Stimulated activated CD4-positive, alpha-beta T cell treated with anti-CD3 and anti-CD28 coated beads, Interleukin-1b, Interleukin-23, amount 100 ng/mL, for 24 hours (primary cell): ENCODE results near the gene MAML3.

ENCODE experiments used
- DNase-seq, 4 experiments: peaks; one replicate each; pipeline ENCODE4 v3.0.0-alpha.2; 2020; ENCODE audit warnings: low read depth in 4 of 4, low spot score in 1 of 4

Gene MAML3

DNA sequence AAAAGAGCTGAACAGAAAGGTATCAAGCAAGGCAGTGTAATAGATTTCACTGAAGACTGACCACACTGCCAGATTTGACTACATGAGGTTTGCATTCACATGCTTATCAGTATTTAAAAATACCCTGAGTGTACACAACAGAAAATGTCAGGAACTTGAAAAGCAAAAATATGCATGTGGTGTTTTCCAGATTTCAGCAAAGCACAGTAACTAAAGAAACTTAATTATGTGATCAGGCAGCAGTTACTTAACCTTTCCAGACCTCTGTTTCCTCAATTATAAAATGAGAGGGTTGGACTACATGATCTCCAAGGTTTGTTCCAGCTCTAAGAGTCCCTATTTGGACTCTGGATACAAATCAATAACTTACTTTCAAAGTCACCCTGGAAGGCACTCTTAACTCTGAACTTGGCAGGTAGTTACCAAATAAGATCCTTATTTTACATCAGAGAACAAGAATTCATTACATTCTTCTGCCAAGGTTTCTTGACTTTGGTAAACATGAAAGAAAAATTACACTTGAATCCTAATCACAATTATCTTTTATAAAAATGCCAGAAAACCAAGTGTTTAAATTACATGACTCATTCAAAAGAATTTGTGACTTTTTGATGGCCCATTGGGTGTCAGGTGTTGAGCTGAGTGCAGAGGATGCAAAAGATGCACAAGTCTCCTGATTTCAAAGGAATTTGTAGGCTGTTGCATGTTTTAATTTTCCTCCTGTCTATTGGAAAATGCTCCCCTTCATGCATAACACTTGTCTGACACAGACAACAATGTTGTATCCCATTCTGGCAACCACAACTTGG, 246.8 kb downstream of the MAML3 start:
- DNase-seq: no peak

DNA sequence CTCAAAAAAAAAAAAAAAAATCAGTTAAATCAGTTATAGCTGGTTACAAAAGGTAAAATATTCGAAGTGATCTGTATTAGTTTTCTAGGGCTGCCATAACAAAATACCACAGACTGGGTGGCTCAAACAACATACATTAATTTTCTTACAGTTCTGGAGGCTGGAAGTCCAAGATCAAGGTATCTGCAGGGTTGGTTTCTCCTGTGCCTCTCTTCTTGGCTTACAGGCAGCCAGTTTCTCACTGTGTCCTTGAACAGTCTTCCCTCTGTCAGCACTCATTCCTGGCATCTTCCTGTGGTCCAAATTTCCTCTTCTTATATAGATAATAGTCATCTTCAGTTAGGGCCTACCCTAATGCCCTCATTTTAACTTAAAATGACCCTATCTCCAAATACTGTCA, 248.5 kb downstream of the MAML3 start:
- DNase-seq: no peak

DNA sequence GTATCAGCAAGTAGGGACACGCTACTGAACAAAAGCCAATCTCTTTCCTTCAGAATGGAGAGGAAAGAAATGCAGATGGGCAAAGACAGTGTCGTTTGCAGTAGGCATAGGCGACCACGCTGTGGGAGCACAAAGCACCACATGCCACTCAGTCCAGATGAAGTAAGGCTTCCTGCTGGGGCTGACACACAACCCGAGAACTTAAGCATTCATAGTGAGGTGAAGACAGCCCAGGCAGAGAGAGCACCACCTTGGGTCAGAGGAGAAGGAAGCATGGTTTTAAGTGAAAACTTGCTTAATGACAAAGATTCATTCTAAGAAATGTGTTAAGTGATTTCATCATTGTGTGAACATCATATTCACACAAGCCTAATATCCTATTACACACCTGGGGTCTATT, 249.6 kb downstream of the MAML3 start:
- no peak for DNase-seq

DNA sequence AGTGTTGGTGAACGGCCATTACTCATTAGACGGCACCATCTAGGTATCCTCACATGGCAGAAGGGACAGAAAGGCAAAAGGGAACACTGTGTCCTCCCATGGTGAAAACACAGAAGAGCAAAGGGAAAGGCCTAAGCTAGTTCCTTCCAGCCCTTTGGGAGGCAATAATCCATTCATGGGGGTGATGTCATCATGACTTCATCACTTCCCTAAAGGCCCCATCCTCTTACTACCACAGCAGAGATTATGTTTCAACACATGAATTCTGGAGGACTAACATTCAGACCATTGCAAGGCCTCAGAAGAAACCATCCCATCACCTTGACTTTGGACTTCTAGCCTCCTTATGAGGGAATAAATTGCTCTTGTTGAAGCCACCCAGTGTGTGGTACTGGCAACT, 250.1 kb downstream of the MAML3 start:
- no peak for DNase-seq

DNA sequence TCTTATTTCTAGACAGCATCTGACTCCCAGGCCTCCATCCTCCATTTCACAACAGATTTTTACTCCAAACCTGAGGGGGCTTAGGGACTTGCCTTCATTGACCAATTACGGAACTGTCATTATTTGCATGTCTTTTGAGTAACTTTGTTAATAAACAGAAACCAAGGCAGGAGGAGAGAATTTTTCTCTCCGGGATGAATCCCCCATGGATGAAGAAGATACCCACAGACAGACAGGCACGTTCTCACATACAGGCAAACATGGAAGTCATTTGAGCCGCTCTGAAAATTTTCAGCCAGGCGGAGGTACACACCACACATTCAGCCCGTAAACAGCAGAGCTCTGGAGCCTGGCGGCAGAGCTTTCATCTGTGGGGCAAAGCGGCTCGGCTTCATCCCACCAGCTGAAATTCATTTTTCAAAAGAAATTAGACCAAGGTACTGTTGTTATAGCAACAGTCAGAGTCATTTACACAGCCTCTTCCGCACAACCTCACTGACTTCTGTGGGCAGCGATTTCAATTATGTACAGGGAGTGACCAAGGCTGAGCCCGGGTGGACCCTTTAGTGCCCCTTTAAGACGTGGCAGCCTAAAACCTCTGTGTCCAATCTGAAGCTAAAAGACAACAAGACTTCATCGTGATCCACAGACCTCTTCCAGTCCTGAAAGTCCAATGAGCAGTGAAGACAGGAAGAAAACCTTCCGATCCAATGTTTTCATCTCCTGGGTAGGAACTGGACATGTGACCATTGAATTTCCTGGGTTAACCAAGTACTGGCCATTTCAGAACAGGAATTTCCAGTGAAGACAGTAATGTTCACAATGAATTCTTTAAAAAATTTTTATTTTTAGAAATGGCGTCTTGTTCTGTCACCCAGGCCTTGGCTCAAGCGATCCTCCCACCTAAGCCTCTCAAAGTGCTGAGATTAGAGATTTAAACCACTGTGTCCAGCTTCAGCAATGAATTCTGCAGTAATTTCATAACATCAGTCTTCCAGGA, 251.4 kb downstream of the MAML3 start:
- DNase-seq: no peak

DNA sequence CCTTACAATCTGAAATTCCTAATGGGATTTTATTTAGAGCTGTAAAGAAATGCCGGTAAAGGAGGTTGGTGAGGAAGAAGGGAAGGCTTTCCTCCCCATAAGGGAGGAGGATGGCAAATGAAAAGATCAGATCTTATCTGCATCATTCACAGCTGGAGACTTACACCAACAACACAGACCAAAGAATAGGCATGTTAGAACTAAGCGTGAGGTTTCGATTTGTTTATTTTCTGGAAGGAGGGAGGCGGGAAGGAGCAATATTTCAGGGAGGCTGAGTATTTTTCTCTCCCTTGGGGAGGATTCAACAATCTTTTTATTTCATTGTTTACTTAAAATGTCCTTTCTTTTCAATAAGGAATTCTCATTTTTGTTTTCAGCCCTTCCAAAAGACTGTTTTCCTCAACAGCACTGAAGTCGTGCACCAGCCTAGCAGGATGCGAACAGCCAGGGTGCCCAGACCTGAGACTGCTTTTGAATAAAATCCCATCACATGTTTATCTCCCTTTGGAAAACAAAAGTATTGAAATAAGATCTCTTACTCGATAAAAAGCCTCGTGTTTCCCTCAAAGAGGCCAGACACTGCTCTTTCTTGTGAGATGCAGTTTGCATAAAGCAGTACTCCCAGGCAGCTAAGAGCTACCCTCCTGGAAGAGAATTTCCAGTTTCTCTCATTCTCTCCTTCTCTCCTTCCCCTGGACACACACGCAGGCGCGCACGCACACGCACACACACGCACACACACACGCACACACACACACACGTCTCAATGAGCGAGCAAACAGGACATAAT, 252.3 kb downstream of the MAML3 start:
- no peak for DNase-seq

DNA sequence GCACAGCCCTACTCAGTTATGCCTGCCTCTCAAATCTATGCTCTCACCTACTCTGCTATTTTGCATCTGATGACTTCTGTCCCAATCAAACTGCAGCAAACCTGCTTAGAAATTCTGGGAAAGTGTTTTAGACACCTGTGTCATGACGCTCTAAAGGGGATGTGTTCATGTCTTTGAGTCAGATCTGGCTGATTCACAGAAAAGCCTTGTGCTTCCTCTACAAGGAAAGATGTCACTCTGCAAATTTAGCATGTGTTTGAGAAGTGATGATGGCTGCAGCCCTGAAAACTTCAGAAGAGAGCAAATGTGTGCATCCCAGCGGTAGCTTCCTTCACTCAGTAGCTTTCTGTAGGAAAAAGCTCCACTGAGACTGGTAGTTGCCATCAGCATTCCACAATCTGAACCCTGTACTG, 253.0 kb downstream of the MAML3 start:
- no peak for DNase-seq

DNA sequence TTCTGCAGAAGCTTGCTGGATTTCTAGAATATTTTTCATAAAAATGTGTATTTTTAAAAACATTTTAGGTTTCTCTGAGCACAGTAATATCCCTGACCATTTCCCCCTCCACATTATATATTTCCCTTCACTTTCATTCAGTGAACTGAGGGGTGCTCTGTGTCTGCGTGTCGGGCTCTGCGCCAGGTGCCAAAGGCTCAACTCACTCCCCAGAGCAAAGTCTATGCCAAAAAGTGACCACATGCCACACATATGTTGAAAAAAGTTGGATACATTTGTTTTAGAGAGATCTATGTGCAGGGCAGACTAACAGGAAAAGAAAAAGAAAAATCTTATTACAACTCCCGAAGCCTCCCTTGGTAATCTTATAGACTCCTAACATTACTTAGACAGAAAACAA, 254.6 kb downstream of the MAML3 start:
- no peak for DNase-seq

DNA sequence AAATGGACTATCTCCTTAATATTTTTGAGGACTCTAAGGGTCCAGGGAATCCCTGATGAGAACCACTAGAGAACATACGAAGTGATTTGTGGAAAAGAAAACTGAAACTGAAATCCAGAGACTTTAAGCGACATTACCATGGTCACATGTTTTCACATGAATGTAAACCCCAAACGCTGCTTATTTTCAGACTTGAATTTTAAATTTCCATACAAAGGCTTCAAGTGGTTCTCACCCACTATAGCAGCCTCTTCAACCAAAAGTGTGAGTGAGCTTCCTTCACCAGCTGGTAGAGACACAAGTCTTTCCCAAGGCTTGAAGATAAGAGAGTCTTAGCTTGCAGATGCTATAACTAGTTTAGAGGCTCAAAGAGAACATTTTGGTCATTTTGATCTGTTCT, 255.7 kb downstream of the MAML3 start:
- DNase-seq: no peak

DNA sequence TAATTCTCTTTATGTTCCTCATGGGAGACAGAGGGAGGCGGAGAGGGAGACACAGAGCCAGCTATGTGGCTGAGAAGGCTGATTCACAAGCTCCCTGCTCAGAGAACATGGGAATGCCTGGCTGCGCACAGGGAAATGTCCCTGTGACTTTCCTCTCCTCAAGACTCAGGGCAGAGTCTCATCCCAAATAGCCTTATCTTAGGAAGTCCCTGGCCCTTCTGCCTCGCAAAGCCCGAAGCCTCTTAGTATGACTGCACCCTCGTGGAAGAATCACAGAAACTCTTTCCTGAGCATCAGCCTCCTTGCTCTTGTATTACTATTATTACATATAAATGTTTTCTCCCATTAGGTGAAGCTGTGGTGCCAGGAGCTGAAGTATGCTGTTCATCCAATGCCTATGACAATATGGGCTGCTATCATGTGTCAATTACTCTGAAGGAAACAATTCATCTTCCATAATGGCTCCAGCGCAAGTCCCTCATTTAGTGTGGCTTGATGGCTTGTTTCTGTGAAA, 257.8 kb downstream of the MAML3 start:
- DNase-seq: no peak

DNA sequence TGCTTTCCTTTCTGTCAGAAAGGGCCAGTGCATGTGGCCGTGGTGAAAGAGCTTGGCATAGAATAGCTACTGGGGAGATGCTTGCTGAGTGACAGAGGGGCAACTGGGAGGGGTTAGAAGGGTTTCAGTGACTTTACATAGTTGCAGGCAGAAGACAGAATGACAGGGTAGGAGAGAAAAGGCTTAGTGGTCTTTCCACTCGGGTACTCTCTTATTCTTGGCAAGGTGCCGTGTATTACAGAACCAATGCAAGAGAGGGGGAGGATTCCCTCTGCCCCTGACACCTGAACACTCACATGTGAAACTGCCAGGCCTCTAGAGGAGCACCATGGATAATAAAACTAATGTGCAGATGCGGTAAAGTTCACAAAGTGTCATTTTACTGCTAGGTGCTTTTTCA, 260.2 kb downstream of the MAML3 start:
- DNase-seq: no peak

DNA sequence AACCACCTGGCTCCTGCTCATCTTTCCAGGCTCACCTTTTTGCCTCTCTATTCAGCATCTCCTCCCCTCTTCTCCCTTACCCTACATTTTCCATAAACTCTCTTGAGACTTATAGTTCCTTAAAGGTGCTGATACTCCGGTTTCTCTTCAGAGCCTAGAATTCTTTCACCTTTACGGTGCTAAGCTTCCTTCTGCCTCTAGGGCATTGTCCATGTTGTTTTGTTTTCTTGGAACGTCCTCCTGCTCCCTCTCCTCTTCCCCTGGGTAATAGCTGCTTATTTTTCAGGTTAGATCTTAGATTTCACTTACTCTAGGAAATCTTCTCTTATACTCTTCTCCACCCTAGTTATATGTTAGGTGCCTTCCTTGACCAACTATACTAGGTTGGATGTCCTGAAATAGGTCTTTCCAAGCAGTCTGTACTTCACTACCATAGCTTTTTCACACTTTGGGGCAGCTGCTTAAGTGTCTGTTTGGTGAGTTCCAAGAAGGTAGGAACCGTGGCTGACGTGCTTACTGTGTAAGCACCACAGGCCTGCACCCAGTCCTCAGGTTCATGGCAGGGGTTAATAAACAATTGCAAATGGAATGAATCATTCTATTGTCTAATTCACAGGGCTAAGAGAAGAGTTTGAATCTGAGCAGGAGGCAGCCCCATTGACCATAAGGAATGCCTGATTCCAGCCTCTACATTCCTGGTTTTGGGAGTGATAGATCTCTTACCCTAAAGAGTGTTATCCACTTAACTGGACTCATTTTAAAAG, 260.8 kb downstream of the MAML3 start:
- no peak for DNase-seq

DNA sequence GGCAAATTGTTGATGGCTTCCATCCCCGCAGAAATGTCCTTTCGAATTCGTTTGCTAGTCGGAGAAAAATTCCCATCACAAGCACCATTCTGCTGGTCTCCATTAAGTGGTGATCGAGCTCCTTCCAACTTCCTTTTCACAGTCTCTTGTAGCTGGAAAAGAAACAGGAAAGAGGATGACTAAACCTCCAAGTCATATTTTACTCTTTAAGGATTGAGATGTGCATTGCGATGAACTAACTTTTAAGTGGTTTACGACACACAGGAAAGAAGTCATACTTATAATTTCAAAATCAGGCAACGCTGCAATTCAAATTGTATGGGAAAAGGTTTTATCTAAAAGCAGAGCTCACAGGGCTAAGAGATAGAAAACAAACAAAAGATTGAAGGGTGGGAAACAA, 263.2 kb downstream of the MAML3 start:
- no peak for DNase-seq

DNA sequence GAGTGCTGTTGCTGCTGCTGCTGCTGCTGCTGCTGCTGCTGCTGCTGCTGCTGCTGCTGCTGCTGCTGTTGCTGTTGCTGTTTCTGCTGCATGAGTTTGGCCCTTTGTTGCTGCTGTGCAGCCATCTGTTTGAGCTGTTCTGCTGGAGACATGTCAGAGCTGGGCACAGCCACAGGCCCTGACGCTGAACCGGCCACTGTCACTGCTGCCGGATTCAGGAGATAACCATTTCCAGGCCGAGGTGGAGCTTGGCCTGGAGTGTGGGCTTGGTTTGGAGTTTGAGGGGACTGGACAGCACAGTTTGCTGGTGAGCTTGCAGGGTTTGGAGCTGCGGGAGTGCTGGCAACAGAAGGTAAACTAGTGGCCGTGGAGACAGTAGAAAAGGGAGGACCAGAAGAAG, 264.1 kb downstream of the MAML3 start:
- no peak for DNase-seq

DNA sequence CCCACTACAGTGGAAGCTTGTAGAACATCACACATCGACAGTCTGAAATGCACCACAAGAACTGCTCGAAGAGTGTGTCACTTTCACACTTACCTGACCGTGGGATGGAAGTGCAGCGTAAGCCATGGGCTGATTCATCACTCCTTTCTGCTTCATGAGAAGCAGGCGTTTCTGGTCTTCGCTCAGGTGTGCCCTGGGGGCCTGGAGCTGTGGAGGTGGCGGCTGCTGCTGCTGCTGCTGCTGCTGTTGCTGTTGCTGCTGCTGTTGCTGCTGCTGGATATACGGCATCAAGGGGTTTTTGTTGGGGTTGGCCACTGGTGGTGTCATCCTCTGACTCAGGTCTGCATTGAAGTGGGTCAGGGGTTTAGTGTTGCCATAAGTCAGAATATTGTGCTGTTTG, 264.7 kb downstream of the MAML3 start:
- DNase-seq: no peak

DNA sequence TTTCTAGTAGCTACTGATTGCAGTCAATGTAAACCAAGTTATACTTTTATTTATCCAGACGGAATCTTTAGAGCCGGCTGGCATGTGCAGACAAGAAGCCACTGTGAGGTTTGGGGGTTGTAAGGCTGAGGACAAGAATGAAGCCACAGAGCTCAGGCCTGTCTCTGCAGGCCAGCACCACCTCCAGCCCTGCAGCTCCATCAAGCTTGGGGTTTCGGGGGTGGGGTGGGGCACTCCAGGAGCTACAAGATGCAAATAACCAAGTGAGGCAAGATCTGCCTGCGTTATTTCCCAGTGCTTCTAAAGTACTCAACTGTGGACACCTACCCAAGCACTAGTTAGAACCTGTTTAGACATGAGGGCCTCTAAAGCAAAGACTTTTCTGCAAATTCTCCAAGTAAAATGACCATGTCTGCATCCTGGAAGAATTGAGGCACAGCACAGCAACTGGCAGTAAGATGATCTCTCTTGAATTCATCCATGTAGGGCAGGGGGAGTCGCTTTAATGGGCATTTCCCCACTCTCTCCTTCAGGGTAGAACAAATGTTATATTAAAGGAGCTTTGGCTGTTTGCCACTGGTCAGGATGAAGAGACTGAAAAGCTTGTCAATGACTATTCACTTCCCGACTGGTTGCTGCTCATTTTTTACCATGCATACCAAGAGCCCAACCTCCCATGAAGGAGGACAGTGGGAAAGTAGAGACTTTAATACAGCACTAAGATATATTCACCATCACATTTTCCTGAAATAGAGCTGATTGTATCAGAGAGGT, 265.8 kb downstream of the MAML3 start:
- DNase-seq: no peak

DNA sequence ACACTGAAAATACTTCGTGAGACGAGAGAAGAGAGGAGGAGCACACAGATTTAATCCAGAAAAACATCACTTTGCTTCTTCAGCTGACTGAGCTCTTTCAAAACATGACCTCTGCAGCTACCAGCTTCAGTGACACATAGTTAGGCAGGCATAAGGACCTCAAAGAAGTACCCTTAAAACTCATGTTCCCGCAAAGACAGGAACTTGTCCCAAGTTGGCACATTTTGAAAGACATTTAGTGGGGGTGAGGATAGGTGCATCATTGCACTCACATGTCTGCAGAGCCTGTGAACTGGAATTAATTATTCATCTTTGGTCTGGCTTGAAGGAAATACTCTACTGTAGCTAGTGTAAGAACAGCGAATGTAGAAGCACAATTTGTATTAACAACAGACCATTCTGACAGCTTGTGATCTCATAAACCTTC, 266.6 kb downstream of the MAML3 start:
- no peak for DNase-seq

DNA sequence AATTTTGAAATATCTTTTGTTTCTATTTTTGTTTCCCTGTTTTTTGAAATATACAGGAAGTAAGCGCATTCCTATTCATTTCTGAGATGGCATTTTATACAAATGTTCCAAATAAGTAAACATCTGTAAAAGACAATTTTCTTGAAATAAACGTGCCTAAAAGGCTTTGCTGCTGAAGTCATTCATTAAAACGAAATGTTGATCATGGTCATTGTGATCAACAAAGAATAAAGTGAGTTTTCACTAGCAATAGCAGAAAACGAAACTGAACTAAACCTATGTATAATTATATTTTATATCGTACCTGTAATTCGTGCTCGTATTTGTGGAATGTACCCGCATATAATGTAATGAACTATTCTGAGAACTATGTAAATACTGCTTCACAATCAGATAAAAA, 267.2 kb downstream of the MAML3 start:
- no peak for DNase-seq

DNA sequence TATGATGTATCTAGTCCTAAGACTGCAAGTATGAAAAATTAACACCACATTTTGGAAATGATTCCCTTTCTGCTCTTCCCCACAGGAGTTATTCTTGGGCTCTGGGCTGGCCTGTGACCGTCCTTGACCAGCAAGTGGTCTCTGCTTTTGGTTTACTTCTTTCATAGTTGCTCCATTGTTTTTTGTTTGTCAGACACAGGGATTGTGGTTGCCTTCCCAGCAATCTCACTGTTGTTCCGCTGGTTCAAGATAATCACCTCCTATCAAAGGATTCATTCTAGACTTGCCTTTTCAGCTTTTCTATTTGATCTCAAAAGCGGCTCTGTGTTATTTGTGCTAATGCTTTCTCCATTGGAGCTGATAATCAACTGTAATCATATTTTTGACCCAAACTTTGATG, 269.5 kb downstream of the MAML3 start:
- DNase-seq: no peak

DNA sequence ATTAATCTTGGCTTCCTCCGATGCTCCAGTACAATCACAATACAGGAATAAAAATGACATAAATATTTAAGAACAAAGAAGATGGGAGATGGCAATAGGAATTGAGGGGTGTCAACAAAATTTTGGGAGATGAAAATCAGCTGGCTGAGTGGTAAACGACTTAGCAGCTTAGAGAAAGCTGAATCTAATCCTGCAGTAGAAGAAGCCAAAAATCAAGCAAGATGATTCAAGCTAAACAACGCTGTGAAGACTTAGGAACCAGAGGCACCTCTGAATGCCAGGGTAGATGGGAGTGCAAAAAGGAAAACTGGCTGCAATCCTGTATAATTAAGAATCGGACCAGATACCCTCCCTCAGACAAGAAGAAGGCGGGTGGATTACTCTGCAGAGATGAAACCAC, 273.1 kb downstream of the MAML3 start:
- no peak for DNase-seq
